Measurements from ENCODE around the gene CSPG5.

The CSPG5 gene

DNA sequence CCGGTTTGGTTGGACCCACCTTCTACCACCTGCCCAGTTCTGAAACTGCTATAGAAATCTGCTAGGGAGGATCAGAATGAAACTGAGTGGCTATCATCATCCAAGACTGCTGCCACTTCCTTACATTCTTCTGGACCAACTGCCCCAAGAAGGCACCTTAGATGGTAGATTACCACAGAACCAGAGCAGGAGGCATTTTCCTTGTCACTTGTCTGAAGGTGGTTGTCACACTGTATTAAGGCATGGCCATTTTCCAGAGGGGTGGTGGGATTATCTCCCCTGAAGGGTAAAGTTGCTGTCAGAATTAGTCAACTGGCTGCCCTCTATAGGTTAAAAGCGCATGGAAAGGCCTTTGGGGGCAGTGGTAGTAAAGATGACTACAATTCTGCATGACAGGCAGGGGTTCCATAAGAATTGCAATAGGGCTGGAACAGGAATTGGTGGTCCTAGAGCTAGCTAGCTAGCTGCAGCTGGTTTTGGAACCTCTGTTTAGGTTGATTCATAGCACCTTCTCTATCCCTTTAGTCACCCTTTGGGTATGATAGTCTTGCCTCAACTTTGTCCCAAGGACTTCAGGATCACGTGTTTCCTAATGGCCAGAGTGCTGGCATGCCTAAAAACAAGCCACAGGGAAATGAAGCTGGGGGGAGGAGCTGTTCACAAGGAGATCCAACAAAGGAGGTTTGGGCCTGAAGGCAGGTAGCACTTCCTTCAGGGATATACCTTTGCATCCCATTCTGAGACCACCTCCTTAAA lies 4.8 kb upstream of the CSPG5 start:
- no peak for DNase-seq

- DNase-seq, result no peak
These were observed 3.2 kb upstream of the CSPG5 start for GRCh38 chr3:47581835-47582234.

GRCh38 chr3:47581422-47581821 lies 2.8 kb upstream of the CSPG5 start:
- DNase-seq, result no peak

- DNase-seq, result no peak
These were observed 1.8 kb upstream of the CSPG5 start for GRCh38 chr3:47580481-47580880.

DNA sequence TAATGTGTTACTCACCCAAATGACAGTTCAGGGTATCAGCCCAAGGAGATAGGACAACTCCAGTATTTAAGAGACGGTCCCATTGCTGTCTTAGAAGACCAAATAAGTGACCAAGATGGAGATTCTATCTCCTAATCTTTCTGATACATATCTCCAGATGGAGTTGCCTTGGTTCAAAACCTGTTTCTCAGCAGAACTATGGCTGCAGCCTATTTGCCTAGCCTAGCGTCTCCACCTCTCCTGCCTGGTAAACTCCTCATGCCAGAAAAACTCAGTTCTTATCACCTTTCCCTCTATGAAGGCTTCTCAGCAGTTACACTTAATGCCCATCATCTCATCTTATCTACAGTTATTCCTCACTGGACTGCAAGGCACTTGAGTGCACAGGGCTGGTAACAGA lies 1.2 kb upstream of the CSPG5 start:
- DNase-seq, result no peak

- peak; percentile 13 to 25 (median 20) for DNase-seq
These were observed 489 bp downstream of the CSPG5 start for GRCh38 chr3:47578119-47578632.

DNA sequence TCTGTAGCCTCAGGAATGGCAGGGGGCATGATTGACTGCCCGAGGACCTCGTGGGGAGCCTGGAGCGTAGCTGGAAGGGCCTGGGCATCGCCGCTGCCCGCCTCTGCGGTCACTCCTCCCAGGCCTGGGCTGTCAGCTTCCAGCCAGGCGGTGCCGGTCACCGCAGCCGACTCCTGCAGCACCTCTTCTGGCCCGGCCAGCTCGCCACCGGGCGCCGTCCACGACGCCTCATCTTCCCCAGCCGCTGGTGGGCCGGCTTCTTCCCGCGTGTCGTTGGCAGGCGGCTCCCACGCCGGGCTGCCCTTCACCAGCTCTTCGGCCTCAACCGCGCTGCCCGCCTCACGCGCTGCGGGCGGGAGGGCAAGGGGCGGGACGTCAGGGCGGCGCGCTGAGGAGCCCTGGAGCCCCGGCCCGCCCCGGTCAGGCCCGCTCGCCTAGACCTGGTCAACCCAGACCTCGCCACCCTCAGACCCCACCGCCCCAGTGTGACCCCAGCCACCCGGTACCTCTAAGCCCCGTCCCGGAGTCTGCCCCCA lies 1.0 kb downstream of the CSPG5 start:
- DNase-seq, result no peak

GRCh38 chr3:47573190-47574172 lies 5.2 kb downstream of the CSPG5 start:
- DNase-seq, result no peak

DNA sequence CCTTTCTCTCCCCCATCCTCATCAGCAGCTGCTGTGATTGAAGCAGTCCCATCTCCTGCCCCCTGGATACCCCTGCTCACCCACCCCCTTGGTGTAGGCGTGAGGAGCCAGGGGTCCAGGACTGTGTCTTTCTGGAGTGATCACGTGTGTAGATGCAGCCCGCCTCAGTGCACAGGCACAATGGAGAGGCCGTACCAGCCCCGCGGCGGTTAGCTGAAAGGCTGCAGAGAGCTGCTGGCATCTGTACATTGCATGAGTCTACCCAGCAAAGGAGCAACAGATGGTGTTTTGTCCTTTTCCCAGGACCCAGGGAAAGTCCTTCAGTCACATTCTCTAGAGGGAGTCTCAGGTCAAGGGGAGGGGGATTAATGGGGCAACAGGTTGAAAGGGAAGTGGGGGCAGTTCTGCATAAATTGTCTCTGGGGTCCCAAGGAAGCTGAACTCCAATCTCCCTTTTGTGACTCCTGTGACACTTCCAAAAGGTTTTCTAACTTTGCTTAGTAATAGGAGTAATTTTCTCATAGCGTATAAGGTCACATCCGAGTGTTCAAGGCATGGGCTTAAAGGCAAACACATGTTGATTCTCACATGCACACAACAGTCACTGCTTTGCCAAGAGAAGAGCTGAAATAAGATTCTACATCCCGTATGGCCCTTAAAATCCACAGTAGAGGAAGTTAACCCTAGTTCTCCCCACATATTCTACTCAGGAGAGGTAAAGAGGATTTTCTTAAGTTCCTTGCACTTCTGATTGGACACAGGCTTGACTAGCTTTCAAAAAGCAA lies 7.1 kb downstream of the CSPG5 start:
- DNase-seq, result no peak

- DNase-seq, result no peak
These were observed 9.8 kb downstream of the CSPG5 start for GRCh38 chr3:47568901-47569300.

- no peak for DNase-seq
These were observed 11.5 kb downstream of the CSPG5 start for GRCh38 chr3:47567149-47567548.

DNA sequence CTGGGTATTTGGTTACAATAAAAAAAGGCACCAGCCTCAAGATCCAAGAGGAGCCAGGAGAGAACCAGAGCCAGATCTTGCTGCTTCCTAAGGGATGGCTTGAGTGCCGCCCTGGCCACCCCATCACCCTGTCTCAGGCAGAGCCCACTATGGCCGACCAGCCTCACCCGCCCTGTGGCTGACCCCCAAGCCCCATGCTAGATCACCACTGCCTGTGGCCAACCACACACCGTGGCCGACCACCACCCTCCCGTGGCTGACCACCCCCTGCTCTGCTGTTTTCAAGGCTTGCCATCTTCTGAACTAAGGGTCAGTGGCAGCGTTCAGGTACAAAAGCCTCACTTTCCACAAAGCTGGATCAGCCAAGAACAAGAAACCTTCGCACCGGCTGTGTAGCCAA lies 12.0 kb downstream of the CSPG5 start:
- no peak for DNase-seq

GRCh38 chr3:47565734-47566550 lies 12.7 kb downstream of the CSPG5 start:
- DNase-seq, result no peak

GRCh38 chr3:47556351-47556750 lies 22.3 kb downstream of the CSPG5 start:
- no peak for DNase-seq

GRCh38 chr3:47554335-47554734 lies 24.3 kb downstream of the CSPG5 start:
- no peak for DNase-seq

DNA sequence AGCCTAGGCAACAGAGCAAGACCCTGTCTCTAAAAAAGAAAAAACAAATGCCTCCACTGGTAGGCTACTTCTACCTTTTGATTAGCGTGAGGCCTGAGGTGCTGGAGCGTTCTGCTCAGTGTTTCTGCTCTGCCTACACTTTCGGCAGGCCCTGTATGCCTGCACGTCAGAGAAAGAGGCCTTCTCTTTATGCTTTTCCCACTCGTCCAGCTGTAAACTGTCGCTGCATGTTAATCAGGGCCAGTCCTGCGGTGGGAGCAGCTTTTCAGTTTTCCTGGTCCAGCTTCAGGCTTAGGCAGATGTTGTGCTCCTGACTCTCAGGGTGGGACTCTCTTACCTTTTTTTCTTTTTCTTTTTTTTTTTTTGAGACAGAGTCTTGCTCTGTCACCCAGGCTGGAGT lies 25.3 kb downstream of the CSPG5 start:
- no peak for DNase-seq

DNA sequence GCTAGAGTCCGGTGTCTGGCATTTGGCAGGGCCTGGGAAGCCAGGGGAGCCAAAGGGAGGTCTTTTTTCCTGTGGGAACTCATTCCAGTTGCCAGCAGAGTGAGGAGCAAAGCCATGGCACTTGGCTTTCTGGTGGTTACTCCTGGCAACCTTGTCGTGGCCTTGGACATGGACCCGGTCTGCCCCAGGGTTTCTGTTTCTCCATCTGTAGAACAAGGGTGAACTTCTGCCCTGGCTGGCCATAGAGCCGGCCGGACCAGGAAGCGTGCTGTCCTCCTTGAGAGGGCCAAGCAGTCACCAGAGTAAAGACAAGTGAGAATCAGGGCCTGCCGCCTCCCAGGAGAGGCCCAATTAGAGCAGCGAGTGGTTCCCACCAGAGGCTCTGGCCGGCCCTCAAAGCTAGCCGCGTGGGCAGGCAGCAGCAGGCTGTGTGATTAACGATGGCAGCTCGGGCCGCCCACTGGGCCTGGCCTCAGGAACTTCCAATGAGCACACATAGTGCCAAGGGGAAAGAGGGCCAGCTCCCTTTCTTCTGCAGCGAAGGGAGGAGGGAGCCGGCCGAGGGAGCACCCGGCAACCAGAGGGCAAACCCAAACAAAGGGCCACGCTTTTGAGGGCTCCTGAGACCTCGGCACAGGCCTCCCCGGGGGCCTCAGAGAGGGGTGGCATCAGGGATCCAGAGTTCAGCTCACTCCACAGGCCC lies 36.0 kb downstream of the CSPG5 start:
- no peak for DNase-seq

GRCh38 chr3:47541583-47542108 lies 37.0 kb downstream of the CSPG5 start:
- DNase-seq, result no peak

DNA sequence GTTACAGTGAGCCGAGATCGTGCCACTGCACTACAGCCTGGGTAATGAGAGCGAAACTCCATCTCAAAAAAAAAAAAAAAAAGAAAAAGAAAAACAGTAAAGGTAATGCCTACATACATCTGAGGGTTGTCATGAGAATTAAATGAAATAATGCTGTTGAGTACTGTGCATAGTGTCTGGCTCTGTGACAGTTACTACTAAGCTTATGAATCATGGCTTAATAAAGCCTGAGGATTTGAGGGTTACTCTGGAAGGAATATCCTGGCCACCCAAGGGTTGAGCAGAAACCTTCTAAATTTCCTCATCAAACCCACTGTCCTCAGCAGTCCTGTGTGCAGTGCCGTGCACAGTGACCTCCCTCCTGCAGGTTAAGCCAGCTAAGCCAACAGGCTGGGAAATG lies 38.4 kb downstream of the CSPG5 start:
- DNase-seq, result no peak

- no peak for DNase-seq
These were observed 41.7 kb downstream of the CSPG5 start for GRCh38 chr3:47536967-47537366.

Data from activated CD4-positive, CD25-positive, alpha-beta regulatory T cell (primary cell).